Activated T-helper 1 cell treated with Interleukin-2 at 50 U/mL for 16 hours (primary cell): ENCODE results near the gene RAB43.
"Not testable (repeated sequence)": the region's sequence is repeated elsewhere in the genome, so short reads cannot be mapped to it uniquely, and the experiment has no call there.

Source experiments
- DNase-seq: peaks from one replicate; pipeline ENCODE4 v3.0.0-alpha.2; 2020; ENCODE audit warnings: low read depth

RAB43 gene

GRCh38 chr3:129087904-129088303, 33.7 kb downstream of the RAB43 start:
- DNase-seq = not testable (repeated sequence)

GRCh38 chr3:129087138-129087702, 34.4 kb downstream of the RAB43 start:
- DNase-seq = no peak

- DNase-seq = no peak
Observed at GRCh38 chr3:129085818-129086217, 35.8 kb downstream of the RAB43 start.

GRCh38 chr3:129085165-129085715, 36.4 kb downstream of the RAB43 start:
- no peak for DNase-seq

GRCh38 chr3:129084501-129084900, 37.1 kb downstream of the RAB43 start:
- DNase-seq = no peak

GRCh38 chr3:129082026-129082425, 39.6 kb downstream of the RAB43 start:
- DNase-seq = no peak

- DNase-seq = no peak
Observed at GRCh38 chr3:129081503-129081902, 40.1 kb downstream of the RAB43 start.

GRCh38 chr3:129078510-129078909, 43.1 kb downstream of the RAB43 start:
- DNase-seq = no peak

- DNase-seq = no peak
Observed at GRCh38 chr3:129077222-129077621, 44.4 kb downstream of the RAB43 start.

- no peak for DNase-seq
Observed at GRCh38 chr3:129070086-129070885, 51.3 kb downstream of the RAB43 start.

GRCh38 chr3:129069313-129070085, 52.1 kb downstream of the RAB43 start:
- not testable (repeated sequence) for DNase-seq

- DNase-seq = no peak
Observed at GRCh38 chr3:129068291-129068886, 53.2 kb downstream of the RAB43 start.

- DNase-seq = not testable (repeated sequence)
Observed at GRCh38 chr3:129067719-129068118, 53.9 kb downstream of the RAB43 start.

GRCh38 chr3:129065720-129066073, 55.9 kb downstream of the RAB43 start:
- DNase-seq = no peak

GRCh38 chr3:129065016-129065719, 56.4 kb downstream of the RAB43 start:
- no peak for DNase-seq

GRCh38 chr3:129063841-129064482, 57.6 kb downstream of the RAB43 start:
- no peak for DNase-seq

- no peak for DNase-seq
Observed at GRCh38 chr3:129063091-129063640, 58.4 kb downstream of the RAB43 start.

- no peak for DNase-seq
Observed at GRCh38 chr3:129061888-129062834, 59.4 kb downstream of the RAB43 start.

- no peak for DNase-seq
Observed at GRCh38 chr3:129061023-129061887, 60.3 kb downstream of the RAB43 start.
